H1 (cell line): ENCODE data around the gene NR2F6. TPM values are rescaled to one million over a fixed set of nuclear protein-coding genes. Genes with fewer than 3 reads are reported as not detected.

Source experiments
- HDAC2 ChIP-seq, 2 experiments: fragments of 300-600 bp in 1 of 2; sonication (generic) in 1 of 2; IDR thresholded peaks; 2 replicates each; pipeline ENCODE4 v1.6.1; 2011 to 2012; ENCODE audit warnings: low read depth in 2 of 2, low read length in 2 of 2, mild to moderate bottlenecking in 2 of 2, moderate library complexity in 2 of 2, borderline replicate concordance in 1 of 2, inconsistent platforms in 1 of 2
- SP2 ChIP-seq: IDR thresholded peaks from 2 replicates; pipeline ENCODE4 v1.6.1; 2012; ENCODE audit warnings: mild to moderate bottlenecking, low read length, inconsistent platforms
- polyA plus RNA-seq, 7 experiments: library from polyadenylated mRNA; depleted of rRNA in 3 of 7; stranded (reverse) in 5 of 7; unstranded in 2 of 7; fragments of >200 nt in 5 of 7; fragments of 200-250 nt in 2 of 7; gene quantifications; 1 replicate in 5 of 7; 2 replicates in 1 of 7; 4 replicates in 1 of 7; pipeline versions ENCODE4 v1.2.1 to v1.2.3, GENCODE V29; 2011 to 2013; ENCODE audit warnings: missing spikeins in 2 of 7, mixed read lengths in 2 of 7
- total RNA-seq: library from RNA; stranded (reverse); fragmentation: NEBNext Ultra II Directional; extraction: Animal tissue kit (Norgen Biotek cat#: 25700); gene quantifications from 2 replicates; pipeline ENCODE4 v1.2.1, GENCODE V29; 2021

The NR2F6 gene
- total and polyA plus RNA-seq, 2 of the 8 experiments (the other 6 are each of a cell fraction or from before 2014, with no cell fraction given) = 99.7 to 114 TPM

DNA sequence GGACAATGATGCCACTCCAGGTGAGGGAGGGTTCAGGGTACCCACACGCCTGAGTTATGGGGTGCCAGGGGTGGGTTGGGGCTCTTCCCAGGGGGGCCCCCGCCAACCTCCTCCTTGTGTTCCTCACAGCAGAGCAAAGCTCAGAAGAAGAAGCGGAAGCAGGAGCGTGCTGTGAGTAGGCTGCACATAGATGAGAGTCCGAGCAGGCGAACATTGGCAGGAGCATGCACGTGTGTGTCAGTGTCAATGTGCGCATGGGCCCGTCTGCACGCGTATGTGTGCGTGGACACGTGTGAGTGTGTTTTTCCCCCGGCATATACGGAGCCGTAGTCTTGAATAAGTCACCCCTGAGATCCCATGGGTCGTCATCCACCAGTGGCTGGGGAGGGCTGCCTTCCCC is 43.0 kb downstream of the NR2F6 start (continued):
- TF ChIP-seq HDAC2 (IDR thresholded peaks at IDR 0.05; ENCODE audit: borderline replicate concordance in 1 of 2, low read depth in 2 of 2, low read length in 2 of 2) (no peak), SP2 (no peak)
